Activated naive CD8-positive, alpha-beta T cell treated with anti-CD3 and anti-CD28 coated beads, Interleukin-2, amount 50 U/mL, for 24 hours (primary cell): ENCODE data around the gene RPS29.

Source experiments
- ATAC-seq: fragments of 150-1000 bp; cut with Tn5 transposase; one replicate; pipeline ENCODE4 v1.10.0; 2021
- DNase-seq: peaks from one replicate; pipeline ENCODE4 v3.0.0; 2021
- H3K27ac Mint-ChIP-seq: one replicate; pipeline ENCODE4 v1.8.0; 2021; ENCODE audit warnings: mild to moderate bottlenecking, mixed read lengths
- H3K27me3 Mint-ChIP-seq: one replicate; pipeline ENCODE4 v1.8.0; 2021; ENCODE audit warnings: mixed read lengths
- H3K36me3 Mint-ChIP-seq: one replicate; pipeline ENCODE4 v1.8.0; 2021; ENCODE audit warnings: low read depth, mixed read lengths
- H3K4me1 Mint-ChIP-seq: one replicate; pipeline ENCODE4 v1.8.0; 2021; ENCODE audit warnings: mixed read lengths
- H3K4me3 Mint-ChIP-seq: one replicate; pipeline ENCODE4 v1.8.0; 2021; ENCODE audit warnings: mild to moderate bottlenecking, moderate library complexity, mixed read lengths
- H3K9me3 Mint-ChIP-seq: one replicate; pipeline ENCODE4 v1.8.0; 2021; ENCODE audit warnings: mixed read lengths

RPS29 gene

GRCh38 chr14:49549446-49549845, 36.7 kb downstream of the RPS29 start:
- no peaks in the 10 kb centered on the region for H3K4me1 Mint-ChIP-seq
- no peaks in the 10 kb centered on the region for H3K27me3 Mint-ChIP-seq
- H3K27ac Mint-ChIP-seq = no peak overlapping the region
- H3K4me3 Mint-ChIP-seq = no peak overlapping the region
- no peaks in the 10 kb centered on the region for H3K36me3 Mint-ChIP-seq
- DNase-seq (no peak), ATAC-seq (no peak)
- no peaks in the 10 kb centered on the region for H3K9me3 Mint-ChIP-seq

GRCh38 chr14:49546766-49547165, 39.4 kb downstream of the RPS29 start:
- Mint-ChIP-seq H3K4me1 (no peaks in the 10 kb centered on the region), H3K9me3 (no peaks in the 10 kb centered on the region), H3K27me3 (peaks cover 1% of the 10 kb centered on the region), H3K36me3 (no peaks in the 10 kb centered on the region), H3K4me3 (no peak overlapping the region), H3K27ac (no peak overlapping the region)
- ATAC-seq = no peak
- no peak for DNase-seq

- ATAC-seq (no peak), DNase-seq (no peak)
- H3K27me3 Mint-ChIP-seq = peaks cover 1% of the 10 kb centered on the region
- no peak overlapping the region for H3K4me3 Mint-ChIP-seq
- no peak overlapping the region for H3K27ac Mint-ChIP-seq
- no peaks in the 10 kb centered on the region for H3K4me1 Mint-ChIP-seq
- H3K9me3 Mint-ChIP-seq = no peaks in the 10 kb centered on the region
- no peaks in the 10 kb centered on the region for H3K36me3 Mint-ChIP-seq
Measured at GRCh38 chr14:49545716-49546115, 40.5 kb downstream of the RPS29 start.

- H3K4me3 Mint-ChIP-seq = no peak overlapping the region
- no peak overlapping the region for H3K27ac Mint-ChIP-seq
- DNase-seq (no peak), ATAC-seq (no peak)
- peaks cover 1% of the 10 kb centered on the region for H3K27me3 Mint-ChIP-seq
- no peaks in the 10 kb centered on the region for H3K36me3 Mint-ChIP-seq
- no peaks in the 10 kb centered on the region for H3K4me1 Mint-ChIP-seq
- H3K9me3 Mint-ChIP-seq = no peaks in the 10 kb centered on the region
Measured at GRCh38 chr14:49545071-49545470, 41.1 kb downstream of the RPS29 start.

- no peaks in the 10 kb centered on the region for H3K4me1 Mint-ChIP-seq
- H3K27ac Mint-ChIP-seq = no peak overlapping the region
- H3K27me3 Mint-ChIP-seq = peaks cover 1% of the 10 kb centered on the region
- H3K36me3 Mint-ChIP-seq = no peaks in the 10 kb centered on the region
- H3K4me3 Mint-ChIP-seq = no peak overlapping the region
- ATAC-seq (no peak), DNase-seq (no peak)
- no peaks in the 10 kb centered on the region for H3K9me3 Mint-ChIP-seq
Measured at GRCh38 chr14:49541049-49541448, 45.1 kb downstream of the RPS29 start.

GRCh38 chr14:49538852-49539251, 47.3 kb downstream of the RPS29 start:
- H3K9me3 Mint-ChIP-seq = no peaks in the 10 kb centered on the region
- no peaks in the 10 kb centered on the region for H3K4me1 Mint-ChIP-seq
- H3K27ac Mint-ChIP-seq = no peak overlapping the region
- no peak for ATAC-seq
- H3K27me3 Mint-ChIP-seq = peaks cover 1% of the 10 kb centered on the region
- no peak overlapping the region for H3K4me3 Mint-ChIP-seq
- no peaks in the 10 kb centered on the region for H3K36me3 Mint-ChIP-seq
- DNase-seq = no peak
